Testis (tissue), 2 donors: Measurements from ENCODE around the gene RYR1.

Experiments used
- CTCF ChIP-seq, 3 experiments: fragments of 450-650 bp in 2 of 3; fragments of 200-600 bp in 1 of 3; sonication (generic) in 1 of 3; IDR thresholded peaks; one replicate each; pipeline ENCODE4 v1.5.1; 2016 to 2019; ENCODE audit warnings: antibody characterized with exemption in 3 of 3, mild to moderate bottlenecking in 2 of 3, moderate library complexity in 1 of 3
- POLR2A ChIP-seq: fragments of 450-650 bp; IDR thresholded peaks from one replicate; pipeline ENCODE4 v1.6.1; 2017; ENCODE audit warnings: antibody characterized with exemption, mild to moderate bottlenecking, moderate library complexity

GRCh38 chr19:38514812-38515633, 81.5 kb downstream of the RYR1 start:
- TF ChIP-seq POLR2A (no peak), CTCF (IDR thresholded peaks at IDR 0.05) (peak; percentile 26 to 90 (median 67))
